ENCODE data around the gene PARD3B.
A peak's percentile ranks its signal among the peaks of the same experiment; 100 is the strongest.

PARD3B gene

DNA sequence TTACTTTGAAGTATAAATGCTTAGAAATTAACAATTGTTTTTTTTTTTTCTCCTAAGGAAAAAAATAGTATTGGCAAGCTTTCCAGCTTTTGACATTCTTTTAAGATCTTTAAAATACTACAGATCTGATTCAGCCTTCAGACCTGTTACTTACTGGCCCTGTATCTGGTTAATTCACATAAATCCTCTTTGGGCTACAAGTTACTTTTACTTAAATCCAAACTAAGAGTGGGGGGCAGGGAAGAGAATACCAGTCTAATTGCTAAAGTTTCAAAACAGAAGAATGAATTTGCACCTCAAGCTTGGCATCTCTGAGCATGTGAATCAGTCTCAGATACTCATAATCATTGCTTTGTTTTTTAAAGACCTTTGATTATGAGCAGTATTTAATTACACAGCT, 386.3 kb downstream of the PARD3B start:
- DNase-seq (ENCODE audit: low read depth in 1 of 2, low spot score in 1 of 2) = no peak

DNA sequence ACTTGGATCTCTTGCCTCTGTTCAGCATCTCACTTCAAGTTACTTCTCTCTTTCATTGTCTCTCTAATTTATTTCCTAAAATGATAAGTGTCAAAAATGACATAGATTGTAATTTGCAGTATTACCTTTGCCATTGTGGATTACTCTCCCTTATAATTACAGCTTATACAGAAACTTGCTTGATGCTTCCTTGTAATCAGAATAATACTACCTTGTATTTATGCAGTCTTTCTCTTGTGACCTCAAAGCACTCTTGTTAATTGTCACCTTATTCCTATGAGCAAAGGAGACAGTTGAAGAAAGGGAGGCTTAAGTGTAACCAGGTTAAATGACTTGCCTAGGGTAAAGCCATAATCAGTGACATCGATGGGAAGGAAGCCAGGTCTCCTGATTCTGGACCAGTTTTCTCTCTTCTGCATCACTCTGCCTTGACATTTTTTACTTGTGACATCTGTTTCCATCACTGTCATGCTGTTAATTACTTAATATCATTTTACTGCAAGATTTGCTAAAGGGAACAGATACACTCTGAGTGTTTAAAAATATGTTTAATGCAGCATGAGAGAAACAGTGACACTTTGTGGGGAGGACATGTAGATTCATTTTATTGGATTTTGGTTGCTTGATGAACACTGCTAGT, 388.6 kb downstream of the PARD3B start:
- no peak for DNase-seq (ENCODE audit: low read depth in 1 of 2, low spot score in 1 of 2)

DNA sequence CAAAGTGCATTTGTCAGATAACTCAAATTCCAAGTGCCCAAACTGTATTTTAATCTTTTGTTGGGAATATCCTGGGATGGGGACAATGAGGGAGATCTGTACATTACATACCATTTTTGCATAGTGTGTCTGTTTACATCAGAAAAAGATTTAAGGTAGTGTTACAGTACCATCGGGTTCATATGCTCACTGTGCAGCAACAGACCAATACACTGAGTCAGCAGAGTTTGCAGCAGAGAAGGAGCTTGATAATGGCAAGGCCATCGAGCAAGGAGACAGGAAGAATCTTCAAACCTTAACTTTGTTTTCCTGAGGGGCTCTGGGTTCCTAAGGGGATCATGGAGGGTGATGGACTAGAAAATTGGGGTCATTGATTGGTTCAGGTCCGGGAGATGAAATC, 399.7 kb downstream of the PARD3B start:
- DNase-seq (ENCODE audit: low read depth in 1 of 2, low spot score in 1 of 2) = no peak

DNA sequence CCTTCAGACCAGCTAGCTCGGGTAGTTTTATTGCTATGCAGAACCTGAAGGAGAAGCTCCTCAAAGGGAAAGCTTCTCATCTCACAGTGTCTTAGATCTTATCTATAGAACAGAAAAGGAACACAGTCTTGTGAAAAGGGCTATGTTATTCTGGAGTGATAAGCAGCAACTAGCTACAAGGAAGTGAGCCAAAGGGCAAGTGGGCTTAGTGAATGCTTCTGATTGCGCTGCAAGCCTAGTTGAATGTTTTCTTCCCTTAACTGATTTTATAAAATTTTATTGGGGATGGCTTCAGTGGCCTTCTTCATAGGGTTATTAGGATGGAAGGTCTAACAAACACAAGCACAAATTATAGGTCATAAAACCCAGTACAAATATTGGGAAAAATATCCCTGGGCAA, 400.1 kb downstream of the PARD3B start:
- DNase-seq (ENCODE audit: low read depth in 1 of 2, low spot score in 1 of 2) = no peak

DNA sequence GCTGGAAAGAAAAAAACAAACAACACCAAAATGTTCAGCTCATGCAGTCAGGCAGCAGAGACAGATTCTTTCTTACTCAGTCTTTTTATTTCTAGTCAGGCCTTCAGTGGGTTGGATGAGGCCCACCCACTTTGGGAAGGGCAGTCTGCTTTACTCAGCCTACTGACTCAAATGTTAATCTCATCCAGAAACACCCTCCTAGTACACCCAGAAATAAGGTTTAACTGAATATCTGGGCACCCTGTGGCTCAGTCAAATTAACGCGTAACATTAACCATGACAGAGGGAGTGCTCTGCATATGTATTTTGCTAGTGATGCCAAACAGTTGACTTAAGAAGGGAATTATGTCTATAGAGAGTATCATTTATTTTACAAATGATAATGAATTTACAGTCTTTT, 401.6 kb downstream of the PARD3B start:
- no peak for DNase-seq (ENCODE audit: low read depth in 1 of 2, low spot score in 1 of 2)

DNA sequence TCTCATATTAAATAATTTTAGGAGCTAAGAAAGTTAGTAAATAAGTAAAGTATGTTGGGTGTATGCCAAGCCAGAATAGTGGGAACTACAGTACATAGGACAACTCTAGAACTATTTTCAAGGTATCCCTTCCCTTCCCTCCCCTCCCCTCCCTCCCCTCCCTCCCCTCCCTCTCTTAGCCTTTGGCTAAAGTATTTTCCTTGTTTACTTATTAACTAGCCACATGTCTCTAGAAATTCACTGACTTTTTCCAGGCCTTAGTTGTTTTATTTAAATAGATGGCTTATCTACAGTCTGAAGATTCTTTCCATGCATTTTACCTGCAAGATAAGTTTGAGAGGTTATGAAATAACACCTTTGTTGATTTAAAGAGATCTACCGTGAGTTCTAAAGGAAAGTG, 402.1 kb downstream of the PARD3B start:
- no peak for DNase-seq (ENCODE audit: low read depth in 1 of 2, low spot score in 1 of 2)

DNA sequence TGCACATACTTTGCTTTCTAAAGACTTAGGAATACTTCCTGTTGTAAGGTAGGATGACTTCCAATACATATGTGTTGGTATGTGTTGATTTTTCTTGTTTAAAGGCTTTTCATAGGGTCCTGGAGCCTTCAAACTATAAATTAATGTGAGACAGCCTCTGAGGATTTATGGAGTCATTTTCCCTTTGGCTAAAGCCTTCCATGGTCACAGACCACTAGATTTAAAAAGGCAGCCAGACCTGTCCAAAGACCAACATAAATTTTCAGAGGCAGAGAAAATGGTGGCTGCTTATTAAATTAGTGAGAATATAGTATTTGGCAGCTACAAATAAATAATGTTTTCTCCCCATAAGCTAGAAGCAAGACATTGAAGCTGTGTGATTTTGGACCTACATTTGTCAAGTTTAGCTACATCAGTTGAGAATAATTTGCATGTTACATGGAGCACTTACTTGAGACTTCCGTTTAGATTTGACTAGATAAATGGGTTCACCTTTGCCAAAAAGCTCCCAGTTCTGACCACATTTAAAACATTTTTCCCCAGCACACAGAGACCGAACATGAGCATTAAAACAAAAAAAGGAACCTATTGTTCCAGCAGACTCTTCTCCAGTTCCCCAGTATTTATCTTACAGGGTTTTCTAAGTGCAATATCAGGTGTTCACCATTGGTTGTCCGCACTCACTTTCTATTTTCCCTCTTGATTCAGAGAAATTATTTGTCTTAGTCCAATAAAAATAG, 402.9 kb downstream of the PARD3B start:
- no peak for DNase-seq (ENCODE audit: low read depth in 1 of 2, low spot score in 1 of 2)

DNA sequence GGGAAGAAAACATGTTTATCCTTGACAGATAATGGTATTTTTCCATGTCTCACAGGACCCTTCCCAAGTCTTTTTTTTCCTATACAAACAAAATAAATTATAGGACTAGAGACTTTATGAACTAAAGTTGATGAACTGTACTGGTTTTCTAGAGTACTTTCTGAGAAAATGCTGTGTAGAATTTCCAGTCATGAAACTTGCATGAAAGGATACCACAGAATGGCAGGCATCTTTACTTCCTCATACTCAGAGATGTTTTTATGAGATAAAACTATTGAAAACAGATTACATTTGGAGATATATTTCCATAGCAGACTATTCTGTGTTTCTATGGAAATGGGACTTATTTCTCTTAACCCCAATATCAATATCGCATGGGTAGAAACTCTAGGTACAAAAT, 403.5 kb downstream of the PARD3B start:
- no peak for DNase-seq (ENCODE audit: low read depth in 1 of 2, low spot score in 1 of 2)

DNA sequence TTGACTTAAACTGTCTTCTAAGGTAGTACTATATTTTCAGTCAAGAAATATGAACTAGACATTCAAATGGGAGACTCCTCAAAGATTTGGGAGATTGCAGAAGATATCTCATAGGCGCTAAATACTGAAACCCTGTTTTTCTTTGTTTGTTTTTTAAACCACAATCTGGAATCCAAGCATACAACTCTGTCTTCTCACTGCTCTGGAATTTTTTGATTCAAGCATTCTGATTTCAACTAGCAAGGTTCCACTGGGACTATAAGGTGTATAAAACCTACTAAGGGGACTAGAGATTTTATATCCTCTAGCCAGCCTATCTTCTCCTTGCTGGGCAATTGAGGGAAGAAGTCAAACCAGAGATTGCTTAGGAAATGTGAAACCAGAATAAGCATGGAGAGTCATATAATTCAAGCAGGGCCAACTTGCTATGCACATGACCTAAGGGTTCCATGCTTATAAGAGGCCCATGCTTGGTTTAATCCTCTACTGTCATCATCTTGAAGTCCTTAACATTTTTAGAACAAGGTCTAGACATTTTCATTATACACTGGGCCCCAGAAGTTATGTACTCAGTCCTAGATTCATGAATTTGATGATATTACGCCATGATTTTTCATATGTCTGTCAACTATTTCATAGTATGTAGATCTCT, 405.5 kb downstream of the PARD3B start:
- no peak for DNase-seq (ENCODE audit: low read depth in 1 of 2, low spot score in 1 of 2)

DNA sequence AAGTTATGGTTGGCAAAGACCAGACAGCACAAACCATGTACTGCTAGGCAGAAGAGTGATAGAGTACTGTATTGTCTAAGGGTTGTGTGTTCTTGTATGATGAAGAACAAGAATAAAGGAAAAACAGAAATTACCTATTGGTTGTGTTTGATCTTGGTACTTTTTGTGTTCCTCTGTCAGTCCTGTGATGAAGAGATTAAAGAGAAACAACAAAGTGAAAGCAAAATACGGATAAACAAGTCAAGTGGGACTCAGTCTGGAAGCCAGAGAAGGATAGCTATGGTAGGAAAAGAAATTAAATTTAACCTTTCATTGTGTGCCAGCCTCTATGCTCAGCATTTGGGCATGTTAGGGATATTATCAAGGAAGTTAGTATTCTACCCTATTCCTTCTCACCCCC, 413.1 kb downstream of the PARD3B start:
- no peak for DNase-seq (ENCODE audit: low read depth in 1 of 2, low spot score in 1 of 2)

DNA sequence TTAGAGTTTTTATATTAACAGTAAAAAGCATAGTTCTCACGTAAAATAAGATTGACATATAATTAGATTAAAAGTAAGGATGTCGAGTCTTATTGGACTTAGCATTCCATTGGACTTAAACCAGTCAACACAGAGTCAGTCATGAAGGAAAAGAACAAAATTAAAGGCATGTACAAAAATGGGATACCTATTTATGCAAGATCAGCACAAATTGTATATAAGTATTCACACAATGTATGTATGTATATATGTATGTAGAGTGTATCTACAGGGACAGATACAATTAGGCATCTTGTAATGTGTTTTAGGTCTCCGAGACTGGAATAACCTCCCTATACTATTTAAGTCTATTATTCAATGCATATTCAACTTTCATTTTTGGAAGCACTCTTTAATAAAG, 419.1 kb downstream of the PARD3B start:
- DNase-seq (ENCODE audit: low read depth in 1 of 2, low spot score in 1 of 2) = no peak

DNA sequence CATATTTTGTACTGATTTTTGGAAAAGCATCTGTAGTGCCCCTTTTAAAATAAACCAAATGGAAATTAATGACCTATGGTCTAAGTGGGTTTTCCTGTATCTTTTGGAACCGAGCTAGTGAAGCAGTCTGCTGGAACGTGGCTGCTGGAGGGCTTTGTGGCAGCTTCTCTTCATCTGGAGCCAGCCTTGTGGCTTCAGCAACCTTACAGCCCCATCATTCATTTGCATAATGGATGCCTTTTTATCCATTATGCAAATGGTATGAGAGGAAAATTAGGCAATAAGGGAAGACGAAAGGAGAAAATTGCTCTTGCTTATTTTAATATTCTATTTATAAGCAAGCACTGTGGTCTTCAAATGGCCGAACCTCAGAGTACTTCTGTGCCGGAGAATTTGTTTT, 421.0 kb downstream of the PARD3B start:
- DNase-seq (ENCODE audit: low read depth in 1 of 2, low spot score in 1 of 2) = no peak

DNA sequence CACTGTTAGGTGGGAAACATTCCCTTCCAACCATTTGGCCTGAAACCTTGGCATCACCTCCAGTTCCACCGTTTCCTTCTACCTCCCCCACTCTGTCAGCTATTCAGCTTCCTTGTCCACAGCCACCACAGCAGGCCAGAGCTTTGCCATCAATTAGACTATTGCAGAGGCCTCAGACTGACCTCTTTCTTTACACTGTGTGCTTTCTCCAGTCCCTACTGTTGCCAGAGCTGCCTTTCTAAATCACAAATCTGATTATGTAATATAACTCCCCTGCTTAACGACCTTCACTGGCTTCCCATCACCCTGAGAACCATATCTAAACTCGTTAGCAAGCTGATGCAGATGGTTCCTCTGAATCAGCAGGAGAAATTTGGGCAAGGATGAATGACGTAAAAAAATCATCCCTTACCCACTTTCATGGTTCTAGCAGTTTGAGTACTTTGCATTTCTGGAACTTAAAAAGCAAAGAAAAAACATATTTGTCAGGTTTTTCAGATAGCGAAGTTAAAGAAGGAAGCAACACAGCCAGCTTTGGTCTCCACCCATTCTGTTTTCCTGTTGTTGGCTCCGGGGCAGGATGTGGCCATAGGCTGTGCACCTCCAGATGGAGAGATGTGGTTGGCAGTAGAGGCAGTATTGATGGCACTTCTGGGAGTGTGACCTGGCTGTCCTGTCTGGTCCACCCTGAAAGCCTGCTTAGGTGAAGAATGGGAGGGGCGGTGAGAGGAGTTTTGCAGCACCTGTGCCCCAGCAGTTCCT, 422.1 kb downstream of the PARD3B start:
- peak in 1 of 2 donors; percentile 13 for DNase-seq (ENCODE audit: low read depth in 1 of 2, low spot score in 1 of 2)

DNA sequence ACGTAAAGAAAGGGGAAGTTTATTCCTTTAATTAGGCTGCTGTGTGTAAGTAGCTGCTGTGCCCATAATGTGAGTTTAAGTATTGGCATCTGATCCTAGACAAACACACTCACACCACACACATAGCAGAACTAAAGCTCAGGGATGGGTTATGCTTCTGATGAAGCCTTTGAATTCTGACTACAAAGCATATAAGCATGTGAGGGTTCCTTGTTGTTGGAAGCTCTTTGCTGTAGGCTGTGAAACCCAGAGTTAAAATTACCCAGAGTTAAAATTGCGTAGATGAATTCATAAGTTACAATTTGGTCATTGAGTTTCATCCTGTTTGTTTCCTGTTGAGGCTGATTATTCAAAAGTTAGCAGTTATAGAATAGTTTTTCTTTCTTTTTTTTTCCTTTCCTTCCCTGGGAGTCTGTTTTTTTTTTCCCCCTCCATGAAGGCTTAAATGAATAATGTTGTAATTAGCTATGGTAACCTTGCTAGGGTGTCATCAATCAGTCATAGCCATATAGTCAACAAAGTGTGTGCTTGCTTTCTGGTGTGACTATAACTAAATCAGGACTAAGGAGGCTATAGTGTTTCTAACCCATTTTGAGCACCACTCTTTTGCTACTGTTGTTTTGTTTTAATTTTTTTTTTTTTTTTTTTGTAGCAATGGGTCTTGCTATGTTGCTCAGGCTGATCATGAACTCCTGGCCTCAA, 426.1 kb downstream of the PARD3B start:
- no peak for DNase-seq (ENCODE audit: low read depth in 1 of 2, low spot score in 1 of 2)

DNA sequence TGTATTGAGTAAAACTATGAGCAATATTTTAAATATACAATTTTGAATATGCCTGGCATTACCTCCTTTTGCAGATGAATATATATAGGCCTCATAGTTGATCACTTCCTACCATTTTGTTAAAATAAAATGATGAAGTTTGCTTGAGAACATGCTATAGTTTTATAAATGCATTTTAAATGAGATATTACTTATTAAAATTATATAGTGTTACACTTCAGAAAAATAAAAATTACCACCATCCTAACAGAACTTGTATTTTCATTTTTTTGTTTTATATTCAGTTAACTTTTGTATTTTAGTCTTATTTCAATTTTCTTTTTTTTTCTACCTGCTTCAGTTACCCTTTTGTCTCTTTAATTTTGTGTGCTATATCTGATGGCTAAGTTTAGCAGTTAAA, 426.9 kb downstream of the PARD3B start:
- no peak for DNase-seq (ENCODE audit: low read depth in 1 of 2, low spot score in 1 of 2)

DNA sequence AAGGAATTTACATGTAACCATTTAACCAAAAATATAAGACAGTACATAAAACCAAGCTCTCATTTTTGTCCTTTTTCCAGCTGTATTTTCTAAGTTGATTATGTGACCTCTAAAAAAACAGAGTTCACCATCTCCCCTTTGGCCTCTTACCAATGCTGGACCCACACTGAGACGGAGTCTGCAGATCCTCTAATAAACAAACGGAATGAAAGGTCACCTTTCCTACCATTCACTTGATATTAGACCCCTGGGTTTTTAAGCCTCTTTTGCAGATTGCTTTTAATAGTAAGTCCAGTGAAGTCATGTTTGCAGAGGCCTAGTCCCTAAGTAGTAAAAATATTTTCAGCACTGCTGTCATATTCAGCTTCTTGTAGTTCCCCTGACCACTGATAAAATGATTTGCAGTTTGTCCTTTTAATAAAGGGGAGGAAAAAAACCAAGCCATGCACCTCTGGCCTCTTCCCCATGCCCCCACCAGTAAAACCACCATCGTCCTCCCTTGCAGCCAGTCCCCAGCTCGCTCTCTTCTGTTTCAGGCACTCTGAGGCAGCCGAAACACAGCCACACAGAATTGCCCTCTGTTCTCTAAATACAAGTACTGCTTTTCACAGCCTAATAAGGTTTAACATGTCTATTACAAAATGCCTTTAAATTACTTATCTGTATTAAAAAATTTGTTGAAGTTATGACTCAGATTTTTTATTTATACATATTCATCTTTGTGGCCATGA, 427.5 kb downstream of the PARD3B start:
- no peak for DNase-seq (ENCODE audit: low read depth in 1 of 2, low spot score in 1 of 2)

DNA sequence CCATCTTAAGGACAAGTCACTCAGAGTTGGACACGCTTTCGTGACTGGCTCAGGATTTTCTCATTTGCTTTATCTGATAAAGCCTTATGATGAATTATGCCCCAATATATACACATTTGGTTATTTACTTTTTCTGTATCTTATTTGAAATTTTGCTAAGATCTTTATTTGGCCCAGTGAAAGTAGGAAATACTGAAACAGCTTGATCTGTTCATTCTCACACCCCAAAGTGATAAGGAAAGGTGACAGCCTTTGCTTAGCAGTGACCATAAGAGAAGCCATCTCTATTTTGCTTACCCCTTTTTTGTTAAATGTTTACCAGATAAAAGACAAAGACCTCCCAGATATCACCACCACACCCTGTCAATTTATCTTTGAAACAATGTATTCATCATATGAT, 428.3 kb downstream of the PARD3B start:
- no peak for DNase-seq (ENCODE audit: low read depth in 1 of 2, low spot score in 1 of 2)

DNA sequence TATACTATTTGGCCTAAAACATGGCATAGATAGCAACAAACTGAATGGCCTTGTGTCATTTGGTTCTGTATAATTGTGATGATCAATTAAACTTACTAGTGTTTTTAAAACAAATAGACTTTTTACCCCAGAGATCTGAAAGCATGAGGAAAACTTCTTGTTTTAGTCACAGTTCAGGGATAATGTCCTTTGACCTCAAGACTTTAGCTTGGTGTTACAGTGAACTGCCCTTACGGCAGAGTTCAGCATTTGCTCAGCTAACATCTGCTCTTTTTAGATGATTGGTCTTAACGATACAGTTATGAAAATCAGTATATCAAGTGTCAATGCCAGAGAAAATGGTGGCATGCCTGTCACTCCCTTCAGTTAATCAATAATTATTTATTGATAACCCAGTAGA, 429.2 kb downstream of the PARD3B start:
- no peak for DNase-seq (ENCODE audit: low read depth in 1 of 2, low spot score in 1 of 2)

DNA sequence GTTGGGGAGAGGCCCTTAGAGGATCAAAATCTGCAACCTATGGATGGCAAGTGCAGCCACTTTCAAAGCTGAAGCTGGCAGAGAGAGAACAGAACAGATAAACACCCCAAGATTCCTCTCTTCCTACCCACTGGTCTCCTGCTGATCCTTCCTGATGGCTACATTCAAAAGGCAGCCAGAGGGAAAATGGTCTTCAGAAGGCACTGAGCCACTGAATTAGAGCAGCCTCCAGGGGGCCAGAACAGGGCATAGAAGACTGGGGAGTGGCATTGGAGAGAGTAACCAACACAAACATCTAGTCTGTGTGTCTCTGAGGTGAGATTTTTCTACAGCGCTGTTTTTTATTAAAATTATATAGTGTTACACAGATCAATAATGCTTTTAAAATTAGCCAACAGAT, 432.6 kb downstream of the PARD3B start:
- no peak for DNase-seq (ENCODE audit: low read depth in 1 of 2, low spot score in 1 of 2)

DNA sequence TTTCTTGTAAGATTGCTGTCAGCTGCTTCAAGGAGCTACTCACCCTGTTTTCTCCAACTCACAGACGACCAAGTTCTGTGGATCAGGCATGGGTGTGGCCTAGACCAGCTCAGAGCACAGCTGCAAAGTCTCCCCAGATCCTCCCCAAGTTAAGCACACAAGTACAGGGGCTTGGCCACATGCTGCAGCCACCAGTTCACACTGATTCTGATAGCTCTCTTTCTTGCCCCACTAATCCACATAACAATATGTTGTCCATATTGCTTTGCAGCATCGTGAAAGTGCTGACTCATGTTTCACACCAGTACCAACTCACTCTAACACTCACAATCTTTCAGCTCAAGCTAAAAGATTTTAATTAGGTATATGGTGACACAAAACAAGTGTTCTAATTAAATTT, 437.0 kb downstream of the PARD3B start:
- DNase-seq (ENCODE audit: low read depth in 1 of 2, low spot score in 1 of 2) = no peak

DNA sequence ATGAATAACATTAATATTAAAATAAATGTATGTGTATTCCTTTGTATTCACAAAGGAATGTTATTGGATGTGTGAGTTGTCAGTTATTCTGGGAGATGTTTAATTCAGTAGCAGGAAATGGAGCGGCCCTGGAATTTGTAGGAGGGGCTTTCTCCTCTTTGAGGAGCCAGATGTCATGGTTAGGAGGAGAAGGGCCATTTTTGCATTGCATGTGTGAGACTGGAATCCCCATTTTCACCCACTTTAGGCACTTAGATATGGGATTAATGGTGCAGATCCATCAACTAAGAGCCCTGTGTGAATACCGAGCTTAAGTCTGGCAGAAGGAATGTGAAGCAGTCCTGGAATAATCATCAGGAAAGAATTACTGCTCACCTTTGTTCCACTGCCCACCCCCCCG, 439.2 kb downstream of the PARD3B start:
- no peak for DNase-seq (ENCODE audit: low read depth in 1 of 2, low spot score in 1 of 2)
